Activated B cell treated with CpG ODN at 0.5 μM for 24 hours (primary cell): ENCODE data around the gene KCNMA1. TPM values are rescaled to one million over a fixed set of nuclear protein-coding genes. Genes with fewer than 3 reads are reported as not detected.

ENCODE experiments used
- ATAC-seq: fragments of 200-7000 bp; cut with Tn5 transposase; one replicate; pipeline ENCODE4 v1.10.0; 2021; ENCODE audit warnings: low read depth, mild to moderate bottlenecking, moderate library complexity
- CTCF ChIA-PET: fragments of 350-600 bp; sonication (Branson Sonifier 250); formaldehyde crosslinking; loops from one replicate; lab custom pipeline; 2021; ENCODE audit warnings: antibody characterized with exemption; lab: Charles Lee
- POLR2A ChIA-PET: fragments of 350-600 bp; sonication (Branson Sonifier 250); formaldehyde crosslinking; loops from one replicate; lab custom pipeline; 2021; ENCODE audit warnings: antibody characterized with exemption; lab: Charles Lee
- DNase-seq: peaks from one replicate; pipeline ENCODE4 v3.0.0; 2022
- H3K27ac Mint-ChIP-seq: one replicate; pipeline ENCODE4 v1.8.0; 2020; ENCODE audit warnings: mixed read lengths
- H3K27me3 Mint-ChIP-seq: one replicate; pipeline ENCODE4 v1.8.0; 2021; ENCODE audit warnings: mixed read lengths
- H3K36me3 Mint-ChIP-seq: one replicate; pipeline ENCODE4 v1.8.0; 2021; ENCODE audit warnings: low read depth, mixed read lengths
- H3K4me1 Mint-ChIP-seq: one replicate; pipeline ENCODE4 v1.8.0; 2021; ENCODE audit warnings: mixed read lengths
- H3K4me3 Mint-ChIP-seq: one replicate; pipeline ENCODE4 v1.8.0; 2020; ENCODE audit warnings: mild to moderate bottlenecking, mixed read lengths
- H3K9me3 Mint-ChIP-seq: one replicate; pipeline ENCODE4 v1.8.0; 2020; ENCODE audit warnings: mixed read lengths
- intact Hi-C: fragments of 100-400 bp; cut with micrococcal nuclease; formaldehyde crosslinking; loops from one replicate; pipeline ENCODE4 v1.15.1; 2024
- total RNA-seq: library from RNA; stranded (reverse); gene quantifications from 2 replicates; pipeline ENCODE4 v1.2.3, GENCODE V29; 2022
- TF ChIP-seq, protein P1 (sequence below): fragments of 200-600 bp; IDR thresholded peaks from one replicate; pipeline ENCODE4 v1.8.0; 2022; ENCODE audit warnings: antibody characterized with exemption, mild to moderate bottlenecking

The KCNMA1 gene
- total RNA-seq, 1 donor from 2014 or later: 3.7 TPM

DNA sequence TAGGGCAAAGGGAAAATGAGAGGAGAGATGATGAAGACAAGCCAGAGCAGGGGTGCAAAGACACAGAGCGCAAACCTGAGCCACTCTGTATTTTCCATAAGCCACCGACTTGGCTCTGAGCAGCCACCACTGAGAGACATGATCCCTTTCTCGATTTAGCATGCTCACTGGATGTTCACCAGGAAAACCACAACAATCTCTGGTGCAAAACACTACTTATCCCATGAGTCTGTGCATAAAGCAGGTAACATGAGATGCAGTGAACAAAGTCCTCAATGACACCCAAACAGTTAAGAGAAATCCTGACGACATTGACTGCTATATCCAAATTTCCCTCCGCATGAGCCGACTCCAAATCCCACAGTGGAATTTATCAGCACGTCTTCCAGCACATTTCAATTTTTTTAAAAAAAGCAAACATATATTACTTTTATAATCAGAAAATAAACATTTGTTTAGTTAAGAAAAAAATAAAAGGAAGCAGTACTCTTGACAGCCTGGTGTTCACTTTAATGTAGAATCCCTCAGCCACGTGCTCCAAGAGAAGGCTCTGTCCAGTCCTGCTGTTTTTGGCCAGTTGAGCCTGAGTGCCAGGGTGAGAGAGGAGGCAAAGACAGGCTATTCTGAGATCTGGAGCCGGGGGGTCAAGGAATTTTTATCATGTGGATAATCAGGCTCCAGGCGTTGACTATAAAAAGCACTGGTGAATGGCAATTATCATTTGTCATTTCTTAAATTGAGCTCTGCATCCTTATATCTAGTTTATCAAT, 238.4 kb downstream of the KCNMA1 start:
- no peak overlapping the region for H3K4me3 Mint-ChIP-seq
- intact Hi-C loops: no loop called here
- no peaks in the 10 kb centered on the region for H3K9me3 Mint-ChIP-seq
- no peaks in the 10 kb centered on the region for H3K27me3 Mint-ChIP-seq
- ChIA-PET CTCF (no interaction called here), POLR2A (no interaction called here)
- H3K36me3 Mint-ChIP-seq: no peaks in the 10 kb centered on the region
- DNase-seq: no peak
- no peak for ATAC-seq
- H3K4me1 Mint-ChIP-seq: no peaks in the 10 kb centered on the region
- H3K27ac Mint-ChIP-seq: no peak overlapping the region
- TF ChIP-seq, protein P1, sequence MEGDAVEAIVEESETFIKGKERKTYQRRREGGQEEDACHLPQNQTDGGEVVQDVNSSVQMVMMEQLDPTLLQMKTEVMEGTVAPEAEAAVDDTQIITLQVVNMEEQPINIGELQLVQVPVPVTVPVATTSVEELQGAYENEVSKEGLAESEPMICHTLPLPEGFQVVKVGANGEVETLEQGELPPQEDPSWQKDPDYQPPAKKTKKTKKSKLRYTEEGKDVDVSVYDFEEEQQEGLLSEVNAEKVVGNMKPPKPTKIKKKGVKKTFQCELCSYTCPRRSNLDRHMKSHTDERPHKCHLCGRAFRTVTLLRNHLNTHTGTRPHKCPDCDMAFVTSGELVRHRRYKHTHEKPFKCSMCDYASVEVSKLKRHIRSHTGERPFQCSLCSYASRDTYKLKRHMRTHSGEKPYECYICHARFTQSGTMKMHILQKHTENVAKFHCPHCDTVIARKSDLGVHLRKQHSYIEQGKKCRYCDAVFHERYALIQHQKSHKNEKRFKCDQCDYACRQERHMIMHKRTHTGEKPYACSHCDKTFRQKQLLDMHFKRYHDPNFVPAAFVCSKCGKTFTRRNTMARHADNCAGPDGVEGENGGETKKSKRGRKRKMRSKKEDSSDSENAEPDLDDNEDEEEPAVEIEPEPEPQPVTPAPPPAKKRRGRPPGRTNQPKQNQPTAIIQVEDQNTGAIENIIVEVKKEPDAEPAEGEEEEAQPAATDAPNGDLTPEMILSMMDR: no peak

DNA sequence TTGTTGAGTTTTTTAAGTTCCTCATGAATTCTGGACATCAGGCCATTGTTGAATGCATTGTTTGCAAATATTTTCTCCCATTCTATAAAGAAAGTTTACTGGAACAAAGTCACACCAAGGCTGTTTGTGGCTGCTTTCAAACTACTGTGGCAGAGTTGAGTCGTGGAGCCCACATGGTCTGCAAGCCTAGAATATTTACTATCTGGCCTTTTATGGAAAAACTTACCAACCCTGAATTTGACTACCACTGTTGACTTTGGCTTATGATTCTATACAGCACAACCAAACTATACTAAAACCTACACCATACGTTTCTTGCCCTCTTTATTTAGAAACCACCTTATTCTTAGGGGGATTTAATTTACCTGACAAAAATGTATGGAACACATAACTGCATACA, 239.1 kb downstream of the KCNMA1 start:
- intact Hi-C loops: no loop called here

DNA sequence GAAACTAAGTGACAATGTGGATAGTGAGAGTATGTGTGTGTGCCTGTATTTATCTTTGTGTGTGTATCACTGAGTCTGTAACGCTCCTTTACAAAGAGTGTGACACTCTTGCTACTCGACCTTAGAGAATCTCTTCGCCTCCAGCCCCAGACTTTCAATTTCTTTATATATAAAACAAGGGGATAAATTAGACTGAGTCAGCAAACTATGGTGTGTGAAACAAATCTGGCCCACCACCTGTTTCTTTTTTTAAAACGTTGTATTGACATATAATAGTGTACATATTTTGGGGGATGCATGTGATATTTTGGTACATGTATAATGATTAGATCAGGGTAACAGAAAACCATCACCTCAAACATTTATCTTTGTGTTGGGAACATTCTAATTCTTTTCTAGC, 240.5 kb downstream of the KCNMA1 start:
- Mint-ChIP-seq H3K4me1 (no peaks in the 10 kb centered on the region), H3K36me3 (no peaks in the 10 kb centered on the region), H3K27me3 (no peaks in the 10 kb centered on the region), H3K9me3 (no peaks in the 10 kb centered on the region), H3K4me3 (no peak overlapping the region), H3K27ac (no peak overlapping the region)
- CTCF ChIA-PET: no interaction called here
- TF ChIP-seq, protein P1: no peak
- POLR2A ChIA-PET: no interaction called here
- ATAC-seq (no peak), DNase-seq (no peak)
- intact Hi-C loops: no loop called here

More for the DNA sequence above, 239.1 kb downstream of the KCNMA1 start:
- Mint-ChIP-seq H3K27ac (no peak overlapping the region), H3K9me3 (no peaks in the 10 kb centered on the region), H3K36me3 (no peaks in the 10 kb centered on the region), H3K27me3 (no peaks in the 10 kb centered on the region), H3K4me1 (no peaks in the 10 kb centered on the region), H3K4me3 (no peak overlapping the region)
- ATAC-seq (no peak), DNase-seq (no peak)
- POLR2A ChIA-PET: no interaction called here
- CTCF ChIA-PET: no interaction called here
- TF ChIP-seq, protein P1: no peak

DNA sequence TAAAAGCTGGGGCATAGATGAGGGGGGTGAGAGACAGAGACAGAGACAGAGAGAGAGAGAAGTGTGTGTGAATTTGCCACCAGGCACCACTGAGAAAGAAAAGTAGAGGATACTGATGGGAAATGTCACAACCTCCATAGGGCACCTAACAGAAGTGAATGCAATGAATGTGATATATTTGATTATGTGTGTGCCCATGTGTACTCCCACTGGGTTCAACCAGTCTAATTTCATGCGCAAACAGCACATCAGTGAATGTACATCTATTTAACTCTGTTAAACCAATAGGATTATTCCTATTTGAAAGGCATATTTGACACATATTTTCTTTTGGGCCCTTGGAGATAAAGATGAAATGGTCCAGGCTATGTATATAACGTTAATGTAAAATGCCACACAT, 241.3 kb downstream of the KCNMA1 start:
- TF ChIP-seq, protein P1: no peak
- intact Hi-C loops: no loop called here
- CTCF ChIA-PET: no interaction called here

DNA sequence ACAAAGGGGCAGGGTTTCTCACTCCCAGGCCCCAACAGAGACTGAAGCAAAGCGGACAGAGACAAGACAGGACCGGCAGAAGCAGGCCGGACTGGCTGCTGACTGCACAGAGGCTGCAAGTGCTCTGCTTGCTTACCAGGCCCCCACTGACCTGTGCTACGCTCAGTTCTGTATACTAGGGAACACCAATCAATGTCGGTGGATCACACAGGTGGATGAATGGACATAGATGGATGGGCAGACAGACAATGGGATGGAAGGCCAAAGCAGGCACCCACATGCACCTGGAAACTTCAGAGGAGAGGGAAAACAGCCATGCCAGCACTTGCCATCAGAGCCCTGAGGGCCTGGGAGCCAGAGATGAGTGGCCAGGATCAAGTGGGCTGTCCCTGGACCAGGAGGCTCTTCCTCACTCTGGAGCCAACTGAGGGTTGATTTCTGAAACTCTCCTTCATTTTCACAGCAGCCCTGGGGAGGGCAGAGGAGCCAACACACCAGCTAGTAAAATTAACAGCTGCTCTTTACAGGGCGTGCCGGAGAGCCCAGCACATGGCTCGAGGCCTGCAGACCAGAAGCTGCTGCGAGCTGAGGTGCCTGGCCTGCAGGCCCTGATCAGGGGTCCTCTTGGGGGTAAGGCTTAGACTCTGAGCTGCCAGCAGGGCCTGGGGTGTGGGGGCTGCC, 243.6 kb downstream of the KCNMA1 start:
- ATAC-seq (no peak), DNase-seq (no peak)
- POLR2A ChIA-PET: no interaction called here
- H3K36me3 Mint-ChIP-seq: no peaks in the 10 kb centered on the region
- H3K27ac Mint-ChIP-seq: no peak overlapping the region
- H3K9me3 Mint-ChIP-seq: no peaks in the 10 kb centered on the region
- no peak overlapping the region for H3K4me3 Mint-ChIP-seq
- TF ChIP-seq, protein P1: no peak
- H3K27me3 Mint-ChIP-seq: peaks cover 3% of the 10 kb centered on the region
- intact Hi-C loops: no loop called here
- CTCF ChIA-PET: interaction anchor here (0.8 kb wide), 1 partner anchor 248 kb away, joined by 3 read pairs; no protein-coding TSS in a partner anchor
- H3K4me1 Mint-ChIP-seq: no peaks in the 10 kb centered on the region

More for the DNA sequence above, 241.3 kb downstream of the KCNMA1 start:
- Mint-ChIP-seq H3K4me3 (no peak overlapping the region), H3K27ac (no peak overlapping the region), H3K9me3 (no peaks in the 10 kb centered on the region), H3K27me3 (no peaks in the 10 kb centered on the region), H3K36me3 (no peaks in the 10 kb centered on the region), H3K4me1 (no peaks in the 10 kb centered on the region)
- POLR2A ChIA-PET: no interaction called here
- ATAC-seq (no peak), DNase-seq (no peak)
